GM19025 (cell line): ENCODE data around the gene PCNX4.
A peak's percentile ranks its signal among the peaks of the same experiment; 100 is the strongest.

Experiments used
- ATAC-seq: cut with Tn5 transposase; IDR thresholded peaks from one replicate; pipeline ENCODE4 v1.9.1; 2021; ENCODE audit warnings: mild to moderate bottlenecking, low read depth, moderate library complexity; ENCODE audit not compliant: unreplicated experiment

The PCNX4 gene

DNA sequence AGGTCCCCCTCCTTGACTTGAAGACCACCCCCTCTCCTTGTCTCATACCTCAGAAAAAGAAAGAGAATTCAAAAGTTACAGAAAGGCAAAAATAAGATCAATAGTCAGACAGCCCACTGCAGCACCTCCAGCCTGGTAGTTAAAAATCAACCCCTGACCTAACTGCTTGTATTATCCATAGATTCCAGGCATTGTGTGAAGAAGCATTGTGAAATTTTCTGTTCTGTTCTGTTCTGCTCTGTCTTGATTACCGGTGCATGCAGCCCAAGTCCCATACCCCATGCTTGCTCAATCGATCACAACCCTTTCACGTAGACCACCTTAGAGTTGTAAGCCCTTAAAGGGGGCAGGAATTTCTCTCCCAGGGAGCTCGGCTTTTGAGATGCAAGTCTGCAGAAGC lies 79.2 kb downstream of the PCNX4 start:
- no peak for ATAC-seq

DNA sequence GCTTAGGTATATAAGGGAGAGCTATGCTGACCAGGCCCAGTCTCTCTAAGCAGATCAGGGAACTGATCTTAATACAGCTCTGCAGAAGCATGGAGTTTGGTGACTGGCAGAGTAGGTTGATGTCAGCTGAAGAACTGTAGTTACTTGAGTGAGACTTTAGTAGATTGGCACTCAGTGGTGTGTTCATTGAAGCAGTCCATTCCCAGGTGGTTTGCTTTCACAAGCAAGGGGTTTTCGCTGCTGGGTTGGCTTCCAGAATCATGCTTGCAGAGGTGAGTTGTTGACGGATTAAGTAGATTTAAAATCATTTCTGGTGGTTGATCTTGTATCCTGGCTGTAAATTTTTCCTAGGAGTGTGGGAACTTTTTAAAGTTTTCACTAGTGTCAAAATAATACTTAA lies 80.0 kb downstream of the PCNX4 start:
- no peak for ATAC-seq

DNA sequence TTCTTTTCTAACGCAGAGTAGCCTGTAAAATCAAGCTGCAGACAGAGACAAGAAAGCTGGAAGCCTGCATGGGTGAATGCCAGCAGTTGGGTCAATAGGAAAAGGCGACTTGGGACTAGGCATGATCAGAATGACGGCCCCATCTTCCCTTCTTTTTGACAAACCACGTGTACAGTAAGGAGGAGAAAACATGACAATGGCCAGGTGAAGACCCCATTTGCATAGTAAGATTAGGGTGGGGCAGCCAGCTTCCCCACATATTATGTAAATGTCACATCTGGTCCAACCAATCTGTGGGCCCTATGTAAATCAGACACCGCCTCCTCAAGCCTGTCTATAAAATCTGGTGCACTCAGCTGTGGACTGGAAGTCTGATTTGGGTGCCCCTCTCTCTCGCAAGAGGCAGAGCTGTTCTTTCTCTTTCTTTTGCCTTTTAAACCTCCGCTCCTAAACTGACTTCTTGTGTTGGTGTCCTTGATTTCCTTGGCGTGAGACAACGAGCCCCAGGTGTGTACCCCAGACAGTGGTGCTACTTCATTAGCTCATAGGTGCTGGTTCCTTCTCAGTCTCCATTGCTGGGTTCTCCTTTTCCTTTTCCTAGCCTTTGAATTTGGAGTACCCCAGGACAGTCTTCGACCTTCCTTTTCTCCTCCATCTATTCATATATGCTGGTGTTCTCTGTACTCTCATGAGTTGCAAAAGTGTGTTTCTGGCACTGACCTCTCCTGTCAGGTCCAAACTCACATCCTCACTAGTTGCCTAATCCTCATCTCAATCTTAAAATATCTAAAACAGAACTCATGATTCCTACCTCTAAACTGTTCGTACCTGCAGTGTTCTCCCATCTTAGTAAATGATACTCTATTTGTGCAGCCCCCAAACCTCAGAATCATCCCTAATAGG lies 82.9 kb downstream of the PCNX4 start:
- no peak for ATAC-seq

DNA sequence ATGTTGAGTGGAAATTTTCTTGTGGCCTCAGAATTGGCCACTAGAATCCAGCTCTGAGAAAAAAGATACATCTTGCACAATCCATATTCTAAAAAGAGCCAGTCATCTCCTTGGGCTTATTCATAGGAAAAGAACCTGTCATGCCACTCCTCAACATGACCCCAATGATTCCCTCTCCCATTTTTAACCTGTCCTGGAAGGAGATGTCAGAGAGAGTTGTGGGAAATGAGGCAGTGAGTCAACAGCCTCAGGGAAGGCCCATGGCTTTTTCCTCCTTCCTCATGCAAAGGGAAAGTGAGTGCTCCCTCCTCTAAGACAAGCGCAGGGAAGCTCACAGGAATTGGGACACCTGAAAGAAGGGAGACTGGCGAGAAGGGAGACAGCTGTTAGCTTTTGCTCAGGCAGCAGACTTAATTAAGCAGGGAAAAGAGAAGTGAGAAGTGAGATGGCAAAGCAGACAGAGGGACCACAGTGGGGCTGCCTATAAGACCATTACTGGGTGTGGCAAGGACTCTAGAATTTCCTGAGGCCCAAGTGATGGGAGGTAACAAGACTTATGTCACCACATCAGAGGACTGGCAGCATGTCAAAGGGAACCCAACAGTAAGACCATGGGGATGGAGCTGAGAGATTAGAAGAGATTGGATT lies 83.7 kb downstream of the PCNX4 start:
- no peak for ATAC-seq

DNA sequence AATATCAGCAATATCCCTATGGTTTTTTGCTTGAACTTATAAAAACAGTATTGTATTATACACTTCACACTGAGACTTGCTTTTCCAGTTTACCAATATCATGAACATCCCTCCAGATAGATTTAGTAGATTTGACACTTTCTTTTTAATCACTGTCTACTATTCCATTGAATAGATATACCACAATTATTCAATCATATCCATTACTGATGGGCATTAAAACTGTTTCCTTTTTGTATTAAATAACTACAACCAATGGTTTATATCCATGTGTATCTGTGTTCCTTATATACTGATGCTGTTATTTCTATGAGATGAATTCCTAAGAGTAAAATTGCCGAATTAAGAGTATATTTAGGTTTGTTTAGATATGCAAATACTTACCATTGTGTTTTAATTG lies 86.4 kb downstream of the PCNX4 start:
- no peak for ATAC-seq

DNA sequence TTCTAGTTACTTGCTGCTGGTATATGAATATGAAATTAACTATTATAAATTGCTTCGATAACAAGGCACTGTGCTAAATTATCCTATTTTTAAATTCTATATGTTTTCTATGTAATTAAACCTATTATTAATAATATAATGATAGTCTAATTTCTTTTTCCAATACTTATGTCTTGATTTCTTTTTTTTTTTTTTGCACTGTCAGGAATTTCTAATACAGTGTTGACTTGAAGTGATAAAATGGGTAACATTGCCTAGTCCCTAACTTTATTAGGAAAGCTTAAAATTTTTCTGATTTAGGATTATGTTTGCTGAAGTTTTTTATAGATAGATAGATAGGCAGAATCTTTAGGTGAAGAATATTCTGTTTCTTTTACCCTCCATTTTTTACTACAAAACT lies 87.1 kb downstream of the PCNX4 start:
- no peak for ATAC-seq

DNA sequence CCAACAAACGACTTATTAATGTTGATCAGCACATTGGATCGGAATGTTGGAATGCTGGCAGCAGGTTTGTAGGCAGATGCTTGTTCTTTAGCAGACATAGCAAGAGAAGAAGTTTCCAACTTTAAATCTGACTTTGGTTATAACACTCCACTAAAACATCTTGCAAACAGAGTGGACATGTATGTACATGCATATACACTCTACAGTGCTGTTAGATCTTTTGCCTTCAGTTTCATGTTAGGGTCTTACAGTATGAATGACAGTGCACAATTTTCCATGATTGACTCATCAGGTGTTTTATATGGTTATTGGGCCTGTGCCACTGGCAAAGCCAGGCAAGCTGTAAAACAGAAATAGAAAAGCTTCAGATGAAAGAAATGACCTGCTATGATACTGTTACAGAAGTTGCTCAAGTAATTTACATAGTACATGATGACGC lies 87.7 kb downstream of the PCNX4 start:
- no peak for ATAC-seq

DNA sequence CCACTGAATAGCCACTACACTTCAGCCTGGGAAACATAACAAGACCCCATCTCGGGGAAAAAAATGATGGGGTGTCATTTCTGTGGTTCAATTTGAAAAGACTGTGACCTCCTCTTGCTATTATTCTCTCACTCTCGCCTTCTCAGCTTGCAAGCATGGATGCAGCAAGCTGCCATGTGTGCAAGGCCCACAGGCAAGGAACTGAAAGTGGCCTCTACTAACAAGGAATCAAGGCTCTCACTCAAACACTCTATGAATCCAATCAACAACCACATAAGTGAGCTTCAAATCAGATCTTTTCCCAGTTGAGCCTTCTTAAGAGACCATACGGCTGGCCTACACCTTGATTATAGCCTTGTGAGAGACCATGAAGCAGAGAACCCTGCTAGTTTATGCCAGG lies 91.4 kb downstream of the PCNX4 start:
- no peak for ATAC-seq

DNA sequence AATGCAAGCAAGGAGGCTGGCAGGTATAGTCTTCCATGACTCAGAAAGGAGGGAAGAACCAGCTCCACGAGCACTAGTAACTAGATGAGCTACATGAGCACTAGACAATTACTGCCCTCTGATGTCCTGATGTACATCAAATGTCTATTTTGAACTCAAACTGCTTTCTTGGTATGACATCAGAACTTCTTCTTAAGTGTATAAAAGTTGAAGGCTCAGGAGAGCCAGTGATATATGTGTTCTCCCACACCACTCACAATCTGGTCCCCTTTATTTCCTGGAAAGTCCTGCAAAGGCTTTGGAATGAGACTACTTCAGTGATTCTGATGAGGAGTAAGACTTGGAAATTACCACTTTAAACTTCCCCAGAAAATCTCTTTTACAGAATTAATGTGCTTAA lies 92.0 kb downstream of the PCNX4 start:
- peak; percentile 42 for ATAC-seq

DNA sequence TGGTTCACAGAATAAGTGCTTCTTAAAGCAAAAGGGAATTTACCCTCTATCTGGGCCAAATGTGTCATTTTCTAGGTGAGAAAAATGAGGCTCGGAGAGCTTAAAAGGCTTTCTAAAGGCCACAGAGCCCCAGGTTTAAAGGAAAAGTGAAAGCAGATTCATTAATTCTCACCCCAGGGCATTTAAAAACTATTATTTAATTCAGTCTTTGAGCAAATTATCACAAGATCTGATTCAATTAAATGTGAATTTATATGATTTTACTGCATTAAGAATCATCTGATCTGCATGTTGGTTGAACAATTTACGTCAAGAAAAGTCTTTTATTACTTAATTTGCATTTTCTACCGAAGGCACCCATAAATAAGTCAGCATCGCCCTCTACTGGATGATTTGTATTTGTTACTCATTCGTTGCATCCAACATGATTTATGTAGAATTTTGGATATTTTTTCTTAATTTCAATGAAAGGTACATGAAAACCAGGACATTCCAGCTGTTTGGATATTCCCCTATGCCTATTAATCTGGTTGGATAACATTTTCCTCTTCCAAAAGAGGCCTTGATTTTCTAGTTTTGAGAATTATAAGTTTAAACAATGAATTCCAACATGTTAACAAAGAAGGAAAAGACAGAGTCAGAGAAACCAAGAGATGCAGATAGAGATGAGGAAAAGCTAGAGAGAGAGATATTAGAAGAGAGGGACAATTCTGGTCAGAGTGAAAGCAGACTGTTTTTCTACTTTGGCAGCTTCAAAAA lies 92.6 kb downstream of the PCNX4 start:
- peak; percentile 51 for ATAC-seq

DNA sequence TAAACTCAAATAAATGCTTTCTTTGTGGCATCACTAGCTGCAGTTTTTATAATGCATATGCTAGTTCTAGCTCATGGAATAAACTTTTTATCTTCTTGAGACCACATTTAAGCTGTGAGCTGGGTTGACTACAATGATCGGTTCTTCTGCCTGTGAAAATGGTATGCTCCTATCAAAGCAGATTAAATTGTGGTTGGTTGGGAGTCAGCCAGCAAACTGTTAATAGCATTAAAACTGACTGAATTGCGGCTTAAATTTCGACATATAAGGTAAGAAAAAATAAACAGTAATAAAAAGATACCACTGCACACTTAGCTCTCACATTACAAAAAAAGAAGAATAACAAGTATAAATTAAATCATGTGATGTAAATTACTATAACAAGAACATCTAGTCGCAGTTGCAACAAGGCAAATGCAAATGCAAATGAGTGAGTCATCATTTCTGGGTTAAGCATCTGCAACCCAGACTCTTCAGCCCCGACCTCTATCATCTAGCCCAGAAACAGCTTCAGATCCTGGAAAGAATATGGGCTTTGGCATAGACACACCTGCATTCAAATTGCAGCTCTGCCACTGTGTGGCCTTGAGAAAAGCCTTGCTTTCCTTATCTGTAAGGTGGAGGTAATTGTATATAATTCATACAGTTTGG lies 93.3 kb downstream of the PCNX4 start:
- ATAC-seq: no peak

DNA sequence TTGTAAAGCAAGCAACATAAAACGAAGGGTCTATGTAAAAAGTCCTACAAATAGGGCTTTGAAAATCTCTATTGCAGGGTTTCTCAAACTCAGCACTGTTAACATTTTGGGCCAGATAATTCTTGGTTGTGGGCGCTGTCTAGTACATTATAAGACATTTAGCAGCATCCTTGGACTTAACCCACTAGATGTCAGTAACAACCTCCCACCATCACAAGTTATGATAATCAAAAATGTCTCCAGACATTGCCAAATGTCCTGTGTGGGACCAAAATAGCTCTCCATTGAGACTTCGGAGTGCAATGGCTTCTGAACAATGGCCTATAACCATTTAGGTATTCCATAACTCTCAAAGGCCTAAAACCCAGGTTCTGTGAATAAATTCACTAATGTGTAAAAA lies 96.4 kb downstream of the PCNX4 start:
- ATAC-seq: no peak

DNA sequence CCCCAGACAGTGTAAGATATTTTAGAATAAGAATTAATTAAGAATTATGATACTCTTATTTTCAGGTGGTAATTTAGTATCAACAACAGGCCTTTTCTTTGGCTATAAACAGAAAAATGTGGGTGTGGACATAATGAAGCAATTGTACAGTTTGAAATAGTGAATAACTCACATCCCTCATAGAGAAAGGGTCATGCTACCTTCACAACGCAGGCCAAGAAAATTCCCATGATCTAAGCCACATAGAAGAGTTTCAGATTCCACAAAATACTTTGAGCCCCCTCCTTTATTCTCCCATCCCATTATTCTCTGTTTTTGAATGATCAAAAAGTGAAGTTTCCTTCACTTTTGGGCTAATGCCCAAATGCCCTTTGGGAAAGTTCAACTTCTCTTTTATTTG lies 97.0 kb downstream of the PCNX4 start:
- no peak for ATAC-seq

DNA sequence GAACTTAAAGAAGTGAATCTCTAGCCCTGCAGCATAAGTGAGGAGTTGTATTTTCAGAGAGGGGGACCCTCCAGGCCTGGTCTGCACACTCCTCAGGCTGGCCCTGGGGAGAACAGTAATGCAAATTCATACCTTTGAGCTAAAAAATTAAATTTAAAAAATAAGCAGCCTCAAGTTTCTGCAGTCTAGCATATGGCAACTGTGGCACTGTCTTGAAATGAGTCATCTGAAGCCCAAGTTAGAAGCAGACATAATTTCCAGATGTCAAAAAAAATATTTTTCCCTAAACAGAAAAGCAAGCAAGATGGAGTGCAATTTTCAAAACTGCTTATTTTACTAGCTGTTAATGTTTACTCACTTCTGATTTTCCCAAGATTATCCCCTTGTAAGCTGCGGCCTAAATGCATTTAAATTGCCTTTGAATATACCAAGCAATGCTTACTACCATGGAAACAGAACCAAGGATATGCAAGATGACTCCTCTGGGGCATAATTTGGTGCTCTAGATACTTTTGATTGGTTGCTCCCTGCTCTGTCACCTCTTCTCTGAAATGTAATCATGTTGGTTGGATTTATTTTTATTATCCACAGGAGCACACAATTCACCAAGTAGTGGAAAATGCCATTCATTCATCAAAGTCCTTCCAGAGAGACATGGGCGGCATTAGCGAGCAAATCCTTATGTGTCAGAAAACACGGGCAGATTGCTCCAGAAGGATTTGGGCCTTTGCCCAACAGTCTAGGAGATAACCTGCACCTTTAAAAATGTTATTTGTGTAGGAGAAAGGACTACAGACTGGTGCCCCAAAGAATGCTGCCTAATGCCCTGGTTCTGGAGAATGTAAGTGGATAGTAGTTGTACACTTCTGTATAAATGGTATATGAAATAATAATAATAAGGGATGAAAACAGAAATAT lies 98.5 kb downstream of the PCNX4 start:
- no peak for ATAC-seq

DNA sequence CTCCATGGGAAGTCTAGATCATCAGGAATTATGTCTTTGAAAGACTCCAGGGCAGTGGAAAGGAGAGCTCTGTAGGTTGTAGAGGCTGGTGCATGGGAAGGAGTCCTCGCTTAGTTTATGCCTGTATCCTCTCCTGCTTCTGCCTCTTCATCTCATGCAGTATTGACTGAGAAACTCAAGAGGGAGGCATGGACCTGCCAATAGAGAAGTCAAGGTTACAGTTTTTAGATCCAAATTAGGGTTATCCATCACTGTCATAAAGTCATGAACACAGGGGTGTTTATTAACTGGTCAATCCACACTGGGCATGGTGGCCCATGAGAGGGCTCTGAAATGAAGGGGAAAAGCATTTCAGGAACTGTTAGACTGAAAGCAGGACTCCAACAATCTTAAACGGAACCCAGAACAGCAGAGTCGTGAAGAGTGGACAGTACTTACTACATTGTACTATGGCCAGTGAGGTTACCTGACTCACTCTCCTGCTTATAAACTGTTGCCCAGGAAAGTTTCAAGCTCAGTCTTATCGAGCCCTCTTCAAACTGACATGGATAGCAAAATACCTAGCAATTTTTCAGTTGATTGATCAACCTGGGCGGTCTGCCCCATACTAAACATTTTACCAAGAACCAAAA lies 103.6 kb downstream of the PCNX4 start:
- peak; percentile 59 for ATAC-seq

DNA sequence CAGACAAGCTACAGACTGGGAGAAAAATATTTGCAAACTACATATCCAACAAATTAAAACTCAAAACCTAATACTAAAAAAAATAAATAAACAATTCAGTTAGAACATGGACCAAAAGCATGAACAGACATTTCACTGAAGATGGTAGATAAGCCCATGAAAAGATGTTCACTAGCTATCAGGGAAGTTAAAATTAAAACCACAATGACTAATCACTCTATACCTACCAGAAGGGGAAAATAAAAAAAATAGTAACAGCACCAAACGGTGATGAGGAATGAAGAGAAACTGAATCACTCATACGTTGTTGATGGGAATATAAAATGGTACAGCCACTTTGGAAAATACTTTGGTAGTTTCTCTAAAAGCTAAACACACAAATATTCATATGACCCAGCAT lies 104.6 kb downstream of the PCNX4 start:
- ATAC-seq: no peak

DNA sequence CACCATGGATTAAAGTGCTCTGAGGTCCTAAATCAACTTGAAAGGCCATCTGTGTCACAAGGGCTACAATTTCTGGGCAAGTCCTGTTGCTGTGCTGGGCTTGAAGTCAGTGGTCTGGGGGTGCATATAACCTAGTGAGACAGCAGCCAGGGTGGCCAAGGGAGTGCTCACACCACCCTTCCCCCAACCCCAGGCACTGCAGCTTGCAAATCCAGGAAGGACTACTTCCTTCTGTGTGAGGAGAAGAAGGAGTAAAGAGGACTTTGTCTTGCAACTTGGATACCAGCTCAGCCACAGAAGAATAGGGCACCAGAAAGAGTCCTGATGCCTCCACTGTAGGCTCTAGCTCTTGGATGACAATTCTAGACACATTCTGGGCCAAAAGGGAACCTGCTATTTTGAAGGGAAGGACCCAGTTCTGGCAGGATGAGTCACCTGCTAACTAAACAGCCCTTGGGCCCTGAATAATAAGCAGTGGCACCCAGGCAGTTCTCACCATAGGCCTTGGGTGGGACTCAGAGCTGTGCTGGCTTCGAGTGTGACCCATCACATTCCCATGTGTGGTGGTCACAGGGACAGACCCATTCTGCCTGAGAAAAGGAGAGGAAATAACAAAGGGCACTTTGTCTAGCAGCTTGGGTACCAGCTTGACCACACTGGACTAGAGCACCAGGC lies 106.0 kb downstream of the PCNX4 start:
- no peak for ATAC-seq

DNA sequence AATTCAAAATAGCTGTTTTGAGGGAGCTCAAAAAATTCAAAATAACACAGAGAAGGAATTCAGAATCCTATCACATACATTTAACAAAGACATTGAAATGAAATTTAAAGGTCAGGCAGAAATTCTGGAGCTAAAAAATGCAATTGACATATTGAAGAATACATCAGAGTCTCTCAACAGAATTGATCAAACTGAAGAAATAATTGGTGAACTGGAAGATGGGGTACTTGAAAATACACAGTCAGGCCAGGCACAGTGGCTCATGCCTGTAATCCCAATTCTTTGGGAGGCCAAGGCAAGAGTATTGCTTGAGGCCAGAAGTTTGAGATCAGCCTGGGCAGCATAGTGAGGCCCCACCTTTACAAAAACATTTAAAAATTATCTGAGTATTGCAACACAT lies 107.6 kb downstream of the PCNX4 start:
- ATAC-seq: no peak
